SK-N-SH (cell line): ENCODE measurements around the gene BLOC1S1. TPM values are rescaled to one million over a fixed set of nuclear protein-coding genes. Genes with fewer than 3 reads are reported as not detected.

ENCODE experiments used
- CTCF ChIA-PET: fragments of 300-600, 350-600 bp; formaldehyde crosslinking; extraction: SDS; loops from one replicate; lab custom pipeline; 2021; lab: Yijun Ruan, JAX
- POLR2A ChIA-PET: fragments of 350-600 bp; sonication (Branson Sonifier 250); formaldehyde crosslinking; extraction: SDS; loops from one replicate; lab custom pipeline; 2020; ENCODE audit warnings: antibody characterized with exemption, inconsistent platforms; lab: Yijun Ruan, JAX
- DNase-seq: peaks from one replicate; pipeline ENCODE4 v3.0.0; 2012
- H2AFZ ChIP-seq: fragments of 200-600 bp; sonication (generic); 2 replicates; pipeline ENCODE4 v1.8.1; 2016; ENCODE audit warnings: antibody characterized with exemption, mild to moderate bottlenecking, low read depth
- H3F3A ChIP-seq: fragments of 200-600 bp; sonication (generic); replicated peaks from 2 replicates; pipeline ENCODE3; 2016; ENCODE audit warnings: antibody characterized with exemption, mild to moderate bottlenecking; ENCODE audit not compliant: insufficient read depth
- H3K27ac ChIP-seq, 2 experiments: fragments of 200-500 bp in 1 of 2; fragments of 200-600 bp in 1 of 2; sonication (Bioruptor generic) in 1 of 2; sonication (generic), shearing (Covaris generic) in 1 of 2; 2 replicates each; pipeline versions ENCODE4 v1.5.1 to v1.6.1; 2014 to 2016; ENCODE audit warnings: low read depth in 2 of 2, inconsistent platforms in 1 of 2, low read length in 1 of 2, mild to moderate bottlenecking in 1 of 2, mixed read lengths in 1 of 2
- H3K27me3 ChIP-seq: fragments of 200-600 bp; sonication (generic), shearing (Covaris generic); 2 replicates; pipeline ENCODE4 v1.6.1; 2016; ENCODE audit warnings: mixed run types; ENCODE audit not compliant: insufficient read depth
- H3K36me3 ChIP-seq, 2 experiments: fragments of 200-500 bp in 1 of 2; fragments of 200-600 bp in 1 of 2; sonication (Bioruptor generic) in 1 of 2; sonication (generic) in 1 of 2; replicated peaks in 1 of 2; 2 replicates each; pipeline versions ENCODE3 to v1.5.1; 2014 to 2016; ENCODE audit warnings: low read length in 1 of 2, mild to moderate bottlenecking in 1 of 2; ENCODE audit not compliant: insufficient read depth in 2 of 2, control insufficient read depth in 1 of 2
- H3K4me1 ChIP-seq, 2 experiments: fragments of 200-500 bp in 1 of 2; fragments of 200-600 bp in 1 of 2; sonication (Bioruptor generic) in 1 of 2; sonication (generic), shearing (Covaris generic) in 1 of 2; 2 replicates each; pipeline versions ENCODE4 v1.5.1 to v1.6.1; 2014 to 2016; ENCODE audit warnings: low read depth in 1 of 2, low read length in 1 of 2, mixed run types in 1 of 2; ENCODE audit not compliant: insufficient read depth in 2 of 2, control insufficient read depth in 1 of 2
- H3K4me2 ChIP-seq: fragments of 200-600 bp; sonication (generic), shearing (Covaris generic); 2 replicates; pipeline ENCODE4 v1.6.1; 2017; ENCODE audit warnings: mixed run types
- H3K4me3 ChIP-seq, 2 experiments: fragments of 200-500 bp in 1 of 2; fragments of 200-600 bp in 1 of 2; sonication (Bioruptor generic) in 1 of 2; sonication (generic), shearing (Covaris generic) in 1 of 2; 2 replicates each; pipeline versions ENCODE4 v1.5.1 to v1.8.1; 2014 to 2016; ENCODE audit warnings: low read depth in 2 of 2, inconsistent platforms in 1 of 2, low read length in 1 of 2, mild to moderate bottlenecking in 1 of 2, mixed read lengths in 1 of 2, moderate library complexity in 1 of 2
- H3K79me2 ChIP-seq: fragments of 200-600 bp; sonication (generic); 2 replicates; pipeline ENCODE4 v1.8.1; 2017; ENCODE audit warnings: mild to moderate bottlenecking; ENCODE audit not compliant: insufficient read depth
- H3K9ac ChIP-seq: fragments of 200-600 bp; sonication (generic); 2 replicates; pipeline ENCODE4 v1.6.1; 2017; ENCODE audit warnings: mixed run types
- H3K9me2 ChIP-seq: fragments of 200-600 bp; sonication (generic); 2 replicates; pipeline ENCODE4 v1.6.1; 2017; ENCODE audit warnings: mixed run types
- H3K9me3 ChIP-seq: fragments of 200-600 bp; sonication (generic); 2 replicates; pipeline ENCODE4 v1.6.1; 2017; ENCODE audit warnings: mixed run types, mild to moderate bottlenecking, moderate library complexity
- H4K20me1 ChIP-seq: fragments of 200-600 bp; sonication (generic); 2 replicates; pipeline ENCODE4 v1.6.1; 2017; ENCODE audit warnings: mild to moderate bottlenecking, mixed run types; ENCODE audit not compliant: insufficient read depth
- CHD2 ChIP-seq: fragments of 150-350 bp; IDR thresholded peaks from 2 replicates; pipeline ENCODE4 v1.6.1; 2018; ENCODE audit warnings: low read length; ENCODE audit not compliant: partially characterized antibody
- EZH2phosphoT487 ChIP-seq: fragments of 200-600 bp; sonication (generic); IDR thresholded peaks from 2 replicates; pipeline ENCODE4 v1.6.1; 2017; ENCODE audit warnings: low read depth, mixed run types, mild to moderate bottlenecking, antibody characterized with exemption, moderate library complexity, borderline replicate concordance
- FOXJ3 ChIP-seq: sonication (generic); formaldehyde crosslinking; IDR thresholded peaks from 2 replicates; pipeline ENCODE4 v1.5.1; 2020; ENCODE audit warnings: mild to moderate bottlenecking, missing genetic modification reagents
- FOXM1 ChIP-seq: IDR thresholded peaks from 2 replicates; pipeline ENCODE4 v1.4.0; 2012; ENCODE audit warnings: low read depth, mild to moderate bottlenecking
- GABPA ChIP-seq: IDR thresholded peaks from 2 replicates; pipeline ENCODE4 v1.4.0; 2012; ENCODE audit warnings: low read depth, mild to moderate bottlenecking
- GATA2 ChIP-seq: sonication (generic); formaldehyde crosslinking; IDR thresholded peaks from 2 replicates; pipeline ENCODE4 v1.5.0; 2020; ENCODE audit warnings: mild to moderate bottlenecking, missing genetic modification reagents
- JUND ChIP-seq: IDR thresholded peaks from 2 replicates; pipeline ENCODE4 v1.4.0; 2012
- MAX ChIP-seq: IDR thresholded peaks from 2 replicates; pipeline ENCODE4 v1.4.0; 2012; ENCODE audit warnings: low read depth
- NRF1 ChIP-seq: IDR thresholded peaks from 2 replicates; pipeline ENCODE4 v1.6.1; 2012; ENCODE audit warnings: low read depth, mild to moderate bottlenecking, low read length
- PBX3 ChIP-seq: IDR thresholded peaks from 2 replicates; pipeline ENCODE4; 2012
- POLR2AphosphoS5 ChIP-seq: IDR thresholded peaks from 2 replicates; pipeline ENCODE4 v1.6.1; 2012; ENCODE audit warnings: low read depth, low read length
- RXRA ChIP-seq: IDR thresholded peaks from 2 replicates; pipeline ENCODE4 v1.4.0; 2012; ENCODE audit warnings: low read depth, mild to moderate bottlenecking, borderline replicate concordance
- TEAD4 ChIP-seq: IDR thresholded peaks from 2 replicates; pipeline ENCODE4 v1.4.0; 2012; ENCODE audit warnings: mild to moderate bottlenecking, borderline replicate concordance; ENCODE audit not compliant: insufficient read depth
- USF1 ChIP-seq: IDR thresholded peaks from 2 replicates; pipeline ENCODE4 v1.4.0; 2012; ENCODE audit warnings: low read depth, borderline replicate concordance
- USF2 ChIP-seq: fragments of 150-350 bp; IDR thresholded peaks from 2 replicates; pipeline ENCODE4 v1.6.1; 2017; ENCODE audit warnings: antibody characterized with exemption, low read length, low read depth, borderline replicate concordance
- YY1 ChIP-seq: IDR thresholded peaks from 2 replicates; pipeline ENCODE4 v1.4.0; 2012; ENCODE audit warnings: low read depth, mild to moderate bottlenecking
- WGBS: methylation state at CpG from one replicate; pipeline ENCODE4 v1.1.6; 2017; ENCODE audit warnings: low lambda C conversion rate; 5-methylcytosine and 5-hydroxymethylcytosine counted together
- polyA plus RNA-seq, 3 experiments: library from polyadenylated mRNA; depleted of rRNA; stranded (reverse); fragments of >200 nt; gene quantifications; 2 replicates each; pipeline ENCODE4 v1.2.3, GENCODE V29; 2012

The BLOC1S1 gene
- polyA plus RNA-seq, 1 of the 3 experiments (the other 2 are of a cell fraction): 331 TPM

GRCh38 chr12:55724940-55725309, 9.1 kb downstream of the BLOC1S1 start:
- CTCF ChIA-PET: interaction anchor here (0.6 to 11.2 kb wide), 12 partner anchors 9 to 383 kb away, joined by 3 to 202 read pairs (median 5); partner anchors contain the start of genes BLOC1S1 and ITGA7

More at GRCh38 chr12:55724940-55725309, 9.1 kb downstream of the BLOC1S1 start:
- Histone ChIP-seq H3F3A (peaks cover 57% of the 10 kb centered on the region), H3K9me2 (no peaks in the 10 kb centered on the region), H3K9ac (no peak overlapping the region), H3K4me1 (peaks cover 7 to 35% of the 10 kb centered on the region in 2 experiments; a peak in 3 of 4 replicates), H2AFZ (no peak overlapping the region), H3K27ac (no peak overlapping the region), H4K20me1 (peaks cover 51% of the 10 kb centered on the region), H3K79me2 (peaks cover 34% of the 10 kb centered on the region), H3K9me3 (no peaks in the 10 kb centered on the region), H3K27me3 (no peaks in the 10 kb centered on the region)
- POLR2A ChIA-PET: interaction anchor here (0.6 to 1.3 kb wide), 3 partner anchors 13 to 335 kb away, joined by 3 to 6 read pairs (median 3); partner anchors contain the start of genes ORMDL2 and SARNP
- 100% methylated on average over 1 of the region's 3 CpGs for WGBS
- TF ChIP-seq NRF1 (no peak), GABPA (no peak), CHD2 (no peak), TEAD4 (no peak), PBX3 (no peak), USF2 (no peak), YY1 (no peak), USF1 (no peak), FOXM1 (no peak), RXRA (no peak), JUND (no peak), EZH2phosphoT487 (no peak), MAX (no peak), POLR2AphosphoS5 (no peak), FOXJ3 (CRISPR knock-in tag) (no peak), GATA2 (CRISPR knock-in tag) (no peak)
- TF ChIP-seq, all 33 proteins: peak for 0
- no peak overlapping the region for H3K4me3 ChIP-seq
- H3K36me3 ChIP-seq: peaks cover 34% of the 10 kb centered on the region in 2 experiments
- DNase-seq: no peak
- H3K4me2 ChIP-seq: no peak overlapping the region
